GM12878 (cell line): ENCODE results near the gene PROZ. TPM values are rescaled to one million over a fixed set of nuclear protein-coding genes. Genes with fewer than 3 reads are reported as not detected.

Experiments used
- ATAC-seq: fragments of 200-7000 bp; cut with Tn5 transposase; 3 replicates; pipeline ENCODE4 v1.9.1; 2020; ENCODE audit warnings: mild to moderate bottlenecking, moderate library complexity
- BruUV-seq: library from RNA; stranded (reverse); fragments of 400-500 nt; replicated peaks from 2 replicates; lab custom pipeline; 2021; lab: Mats Ljungman, UMichigan
- CTCF ChIA-PET: fragments of 300-600 bp; sonication (Branson Sonifier 250); formaldehyde crosslinking; extraction: SDS; loops from one replicate; lab custom pipeline; 2021; ENCODE audit warnings: inconsistent platforms; lab: Yijun Ruan, JAX
- POLR2A ChIA-PET: fragments of 350-600 bp; formaldehyde crosslinking; extraction: SDS; loops from one replicate; lab custom pipeline; 2021; ENCODE audit warnings: inconsistent platforms; lab: Charles Lee
- RAD21 ChIA-PET: fragments of 300-600 bp; sonication (Branson Sonifier 250); formaldehyde crosslinking; loops from one replicate; lab custom pipeline; 2023; ENCODE audit warnings: antibody characterized with exemption; ENCODE audit not compliant: unreplicated experiment; lab: Charles Lee
- SMC1A ChIA-PET: fragments of 300-600 bp; sonication (Branson Sonifier 250); formaldehyde crosslinking; loops from one replicate; lab custom pipeline; 2023; ENCODE audit not compliant: unreplicated experiment, uncharacterized antibody; lab: Charles Lee
- DNase-seq: peaks from one replicate; pipeline ENCODE4 v3.0.0-alpha.2; 2011; ENCODE audit warnings: low read depth, low spot score
- FAIRE-seq: peaks from 3 replicates; lab custom pipeline; 2011; peaks lifted over from hg19 to GRCh38; lab: Jason Lieb, UNC
- H2AFZ ChIP-seq: 2 replicates; pipeline ENCODE4 v1.6.0; 2011; ENCODE audit warnings: low read depth, low read length, control low read depth; ENCODE audit not compliant: control insufficient read depth
- H3K27ac ChIP-seq: 2 replicates; pipeline ENCODE4 v1.5.1; 2011; ENCODE audit warnings: control low read depth; ENCODE audit not compliant: control insufficient read depth, insufficient read depth
- H3K27me3 ChIP-seq, 2 experiments: replicated peaks in 1 of 2; 2 replicates each; pipeline versions ENCODE4 v1.6.0 to v1.6.1; 2011; ENCODE audit warnings: low read length in 1 of 2; ENCODE audit not compliant: control insufficient read depth in 2 of 2, insufficient read depth in 2 of 2
- H3K36me3 ChIP-seq, 2 experiments: 2 replicates each; pipeline ENCODE4 v1.5.1; 2011; ENCODE audit warnings: low read length in 1 of 2; ENCODE audit not compliant: control insufficient read depth in 2 of 2, insufficient read depth in 2 of 2
- H3K4me1 ChIP-seq: 2 replicates; pipeline ENCODE4 v1.6.1; 2011; ENCODE audit warnings: mild to moderate bottlenecking, low read length, moderate library complexity, mixed read lengths; ENCODE audit not compliant: control insufficient read depth, insufficient read depth
- H3K4me2 ChIP-seq: 2 replicates; pipeline ENCODE4 v1.6.0; 2011; ENCODE audit warnings: control low read depth; ENCODE audit not compliant: control insufficient read depth, insufficient read depth
- H3K4me3 ChIP-seq: fragments of 200-600 bp; sonication (generic); 2 replicates; pipeline ENCODE4 v1.5.1; 2016
- H3K79me2 ChIP-seq: 2 replicates; pipeline ENCODE4 v1.6.0; 2011; ENCODE audit warnings: low read length; ENCODE audit not compliant: control insufficient read depth, insufficient read depth
- H3K9ac ChIP-seq: 2 replicates; pipeline ENCODE4 v1.8.0; 2011; ENCODE audit warnings: low read length, control low read depth, mixed read lengths; ENCODE audit not compliant: control insufficient read depth, insufficient read depth
- H3K9me3 ChIP-seq: replicated peaks from 3 replicates; pipeline ENCODE4 v1.5.1; 2011; ENCODE audit warnings: mild to moderate bottlenecking, low read length; ENCODE audit not compliant: control insufficient read depth, insufficient read depth
- H4K20me1 ChIP-seq: 2 replicates; pipeline ENCODE4 v1.6.0; 2011; ENCODE audit not compliant: control insufficient read depth, insufficient read depth
- CBX3 ChIP-seq: fragments of 200-600 bp; sonication (generic); IDR thresholded peaks from 2 replicates; pipeline ENCODE4 v1.6.1; 2016; ENCODE audit warnings: low read depth, borderline replicate concordance
- CHD2 ChIP-seq: IDR thresholded peaks from 2 replicates; pipeline ENCODE4 v1.6.1; 2011; ENCODE audit warnings: low read depth, low read length, improper control_type of control experiment, borderline replicate concordance
- CREB1 ChIP-seq: IDR thresholded peaks from 2 replicates; pipeline ENCODE4 v1.6.1; 2012; ENCODE audit warnings: low read depth, mild to moderate bottlenecking, inconsistent platforms
- GATAD2B ChIP-seq: fragments of 450-650 bp; conservative IDR thresholded peaks from 2 replicates; pipeline ENCODE4 v1.6.1; 2017; ENCODE audit warnings: low read depth, mild to moderate bottlenecking, moderate library complexity
- IRF4 ChIP-seq: IDR thresholded peaks from 2 replicates; pipeline ENCODE4 v1.6.1; 2011; ENCODE audit warnings: low read depth, low read length
- KDM1A ChIP-seq: fragments of 200-600 bp; sonication (generic); IDR thresholded peaks from 2 replicates; pipeline ENCODE4 v1.6.1; 2016; ENCODE audit warnings: borderline replicate concordance
- NFYB ChIP-seq: IDR thresholded peaks from 2 replicates; pipeline ENCODE4 v1.6.1; 2011; ENCODE audit warnings: low read depth, mild to moderate bottlenecking, low read length, improper control_type of control experiment, moderate library complexity; ENCODE audit not compliant: insufficient read depth
- PAX8 ChIP-seq: fragments of 450-650 bp; IDR thresholded peaks from 2 replicates; pipeline ENCODE4 v1.6.1; 2017; ENCODE audit warnings: mild to moderate bottlenecking, moderate library complexity
- SMAD1 ChIP-seq: fragments of 450-650 bp; IDR thresholded peaks from 2 replicates; pipeline ENCODE4 v1.6.1; 2018; ENCODE audit warnings: mild to moderate bottlenecking, low read depth; ENCODE audit not compliant: partially characterized antibody
- SUZ12 ChIP-seq: fragments of 200-600 bp; sonication (generic); IDR thresholded peaks from one replicate; pipeline ENCODE4 v1.6.1; 2018; ENCODE audit warnings: antibody characterized with exemption, mild to moderate bottlenecking; ENCODE audit not compliant: unreplicated experiment
- WGBS: methylation state at CpG from one replicate; pipeline ENCODE4 v1.1.6; 2016; ENCODE audit warnings: low lambda C conversion rate; ENCODE audit not compliant: insufficient replicate concordance, insufficient coverage; ENCODE audit errors: missing lambda C conversion rate; 5-methylcytosine and 5-hydroxymethylcytosine counted together
- in situ Hi-C: fragments of 300-500 bp; cut with MboI; formaldehyde crosslinking; loops from 9 replicates; pipeline ENCODE4 v1.14.3; 2018; ENCODE audit warnings: mixed read lengths
- intact Hi-C: fragments of 100-400 bp; cut with micrococcal nuclease; formaldehyde crosslinking; loops from one replicate; pipeline ENCODE4 v1.14.2; 2022; ENCODE audit not compliant: unreplicated experiment
- polyA plus RNA-seq, 11 experiments: library from polyadenylated mRNA; depleted of rRNA in 4 of 11; unstranded in 6 of 11; stranded (reverse) in 5 of 11; fragments of >200 nt; fragmentation: Nextera tagmentation in 4 of 11; fragmentation: Illumina TruSeq in 1 of 11; extraction: Ambion mirVana in 4 of 11; extraction: Trizol in 1 of 11; gene quantifications; 1 replicate in 1 of 11; 2 replicates in 10 of 11; pipeline versions ENCODE4 v1.2.1 to v1.2.3, GENCODE V29; 2011 to 2016; ENCODE audit warnings: inconsistent platforms in 2 of 11, missing spikeins in 2 of 11, low read depth in 1 of 11
- total RNA-seq, 4 experiments: library from RNA; depleted of rRNA in 3 of 4; stranded (reverse); fragments of >200 nt in 3 of 4; fragmentation: Illumina TruSeq in 1 of 4; extraction: Trizol in 1 of 4; gene quantifications; 2 replicates each; pipeline versions ENCODE4 v1.2.1 to v1.2.3, GENCODE V29; 2013 to 2021

Gene PROZ
- total and polyA plus RNA-seq, 10 of the 15 experiments (the other 5 are each of a cell fraction or from before 2014, with no cell fraction given), result 0.07 to 0.24 (median 0.21) TPM; not detected in 7

DNA sequence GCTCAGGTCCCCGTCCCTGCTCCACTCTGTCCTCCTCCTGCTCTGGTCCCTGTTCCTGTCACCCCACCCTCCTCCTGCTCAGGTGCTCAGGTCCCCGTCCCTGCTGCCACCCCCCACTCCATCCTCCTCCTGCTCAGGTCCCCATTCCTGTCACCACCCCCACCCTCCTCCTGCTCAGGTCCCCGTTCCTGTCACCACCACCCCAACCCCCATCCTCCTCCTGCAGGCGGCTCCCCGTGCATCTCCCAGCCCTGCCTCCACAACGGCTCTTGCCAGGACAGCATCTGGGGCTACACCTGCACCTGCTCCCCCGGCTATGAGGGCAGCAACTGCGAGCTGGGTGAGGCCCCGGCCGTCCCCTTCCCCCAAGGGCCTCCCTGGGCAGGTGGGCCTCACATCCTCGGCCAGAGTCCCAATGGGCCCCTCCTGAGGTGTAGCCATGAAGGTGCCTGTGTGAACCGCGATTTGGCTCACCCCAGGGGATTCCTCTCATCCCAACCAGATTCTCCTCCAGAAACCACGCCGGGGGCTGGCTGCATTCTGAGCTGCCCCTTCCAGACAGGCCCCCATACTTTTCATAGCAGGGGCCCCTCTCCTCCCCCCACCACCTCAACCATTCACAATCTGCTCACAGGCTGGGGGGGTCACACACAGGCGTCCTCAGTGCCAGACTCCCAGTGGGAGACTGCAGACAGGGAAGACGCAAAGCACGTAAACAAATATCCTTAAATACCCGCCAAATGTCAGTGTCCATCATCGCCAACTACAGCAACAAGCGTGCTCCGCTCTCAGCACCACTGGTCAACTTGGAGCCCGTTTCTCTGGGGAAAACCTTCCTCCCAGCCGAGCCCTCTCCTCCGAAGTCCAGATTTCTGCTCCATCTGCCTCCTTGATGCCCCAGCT, 4.6 kb downstream of the PROZ start:
- Histone ChIP-seq H3K36me3 (no peaks in the 10 kb centered on the region), H3K9me3 (no peaks in the 10 kb centered on the region), H3K79me2 (no peaks in the 10 kb centered on the region), H3K27ac (no peak overlapping the region), H4K20me1 (no peaks in the 10 kb centered on the region), H3K4me1 (no peaks in the 10 kb centered on the region), H3K4me2 (0 out of 2 replicates have a peak overlapping the region, but pooled peaks have one; percentile 17), H3K4me3 (no peak overlapping the region), H3K9ac (no peak overlapping the region), H2AFZ (no peak overlapping the region), H3K27me3 (no peaks in the 10 kb centered on the region)
- DNase-seq (no peak), FAIRE-seq (no peak), ATAC-seq (peak; percentile 27; the same call in 2 of the 3 replicates)
- WGBS, result 41% methylated on average over 22 of the region's 25 CpGs
- ChIA-PET RAD21 (no interaction called here), CTCF (no interaction called here), SMC1A (no interaction called here), POLR2A (interaction anchor here (0.6 kb wide), 1 partner anchor 175 kb away, joined by 7 read pairs; no protein-coding TSS in a partner anchor)
- BruUV-seq, result no TSS peak
- in situ Hi-C loops, result no loop called here
- no peak for TF ChIP-seq IRF4
- no peak for TF ChIP-seq CBX3
- TF ChIP-seq SUZ12, result no peak
- no peak for TF ChIP-seq NFYB
- TF ChIP-seq SMAD1, result no peak
- no peak for TF ChIP-seq CHD2
- no peak for TF ChIP-seq KDM1A
- no peak for TF ChIP-seq PAX8
- TF ChIP-seq CREB1, result no peak
- no peak for TF ChIP-seq GATAD2B
- intact Hi-C loops, result no loop called here
